CD4-positive, alpha-beta T cell treated with Interleukin-6 for 4 hours (primary cell): ENCODE measurements around the gene WASF3.
A peak's percentile ranks its signal among the peaks of the same experiment; 100 is the strongest.
"Not testable (repeated sequence)": the region's sequence is repeated elsewhere in the genome, so short reads cannot be mapped to it uniquely, and the experiment has no call there.

Experiments used
- DNase-seq: peaks from one replicate; pipeline ENCODE4 v3.0.0-alpha.2; 2020; ENCODE audit warnings: mixed read lengths

Gene WASF3

GRCh38 chr13:26721251-26722121, 164.0 kb downstream of the WASF3 start:
- peak; percentile 36 for DNase-seq

- no peak for DNase-seq
Observed at GRCh38 chr13:26722321-26722720, 164.8 kb downstream of the WASF3 start.

GRCh38 chr13:26723620-26724019, 166.1 kb downstream of the WASF3 start:
- not testable (repeated sequence) for DNase-seq

- no peak for DNase-seq
Observed at GRCh38 chr13:26726684-26727083, 169.2 kb downstream of the WASF3 start.

- DNase-seq = no peak
Observed at GRCh38 chr13:26727122-26727521, 169.6 kb downstream of the WASF3 start.

GRCh38 chr13:26727633-26728032, 170.2 kb downstream of the WASF3 start:
- DNase-seq = no peak

GRCh38 chr13:26735677-26736076, 178.2 kb downstream of the WASF3 start:
- no peak for DNase-seq
